Measurements from ENCODE around the gene SBF1.
"Not testable (repeated sequence)": the region's sequence is repeated elsewhere in the genome, so short reads cannot be mapped to it uniquely, and the experiment has no call there.

The SBF1 gene

DNA sequence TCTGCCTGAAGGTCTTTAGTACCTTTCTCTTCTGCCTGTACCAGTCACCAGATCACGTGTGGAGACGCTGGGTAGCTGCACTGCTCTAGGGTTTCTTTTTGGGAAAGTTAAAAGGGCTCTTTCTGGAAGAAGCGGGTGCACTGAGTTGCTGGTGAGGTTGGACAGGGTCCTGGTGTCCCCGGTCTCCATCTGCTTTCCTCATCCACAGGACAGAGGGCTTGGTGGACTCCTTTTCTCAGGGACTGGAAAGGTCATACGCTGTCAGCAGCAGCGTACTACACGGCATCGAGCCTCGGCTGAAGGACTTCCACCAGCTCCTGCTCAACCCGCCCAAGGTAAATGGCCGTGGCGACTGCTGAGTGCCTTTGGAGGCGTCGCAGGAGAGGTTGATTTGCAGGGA lies 52.8 kb downstream of the SBF1 start:
- DNase-seq = no peak

DNA sequence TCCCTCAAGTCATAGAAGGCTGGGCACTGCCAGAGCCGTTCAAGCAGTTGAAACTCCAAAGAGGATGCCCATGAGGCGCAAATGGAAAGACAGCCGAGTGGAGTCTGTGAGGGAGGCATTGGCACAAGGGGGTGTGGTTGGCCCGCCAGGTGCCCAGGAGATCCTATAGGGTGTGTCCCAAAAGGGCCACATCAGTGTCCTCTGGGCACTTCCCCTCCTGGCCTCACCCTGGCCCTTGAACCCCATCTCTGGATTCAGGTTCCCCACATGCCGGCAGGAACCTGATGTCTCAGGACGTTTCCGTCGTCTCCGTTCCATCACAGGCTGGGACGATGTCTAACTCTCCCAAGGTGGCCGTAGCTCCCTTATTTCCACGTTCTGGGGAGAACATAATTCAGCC lies 54.3 kb downstream of the SBF1 start:
- no peak for DNase-seq

GRCh38 chr22:50420015-50420414 lies 54.8 kb downstream of the SBF1 start:
- DNase-seq = no peak

- DNase-seq = no peak
Measured at GRCh38 chr22:50419116-50419515, 55.7 kb downstream of the SBF1 start.

GRCh38 chr22:50418624-50419023 lies 56.2 kb downstream of the SBF1 start:
- DNase-seq = no peak

DNA sequence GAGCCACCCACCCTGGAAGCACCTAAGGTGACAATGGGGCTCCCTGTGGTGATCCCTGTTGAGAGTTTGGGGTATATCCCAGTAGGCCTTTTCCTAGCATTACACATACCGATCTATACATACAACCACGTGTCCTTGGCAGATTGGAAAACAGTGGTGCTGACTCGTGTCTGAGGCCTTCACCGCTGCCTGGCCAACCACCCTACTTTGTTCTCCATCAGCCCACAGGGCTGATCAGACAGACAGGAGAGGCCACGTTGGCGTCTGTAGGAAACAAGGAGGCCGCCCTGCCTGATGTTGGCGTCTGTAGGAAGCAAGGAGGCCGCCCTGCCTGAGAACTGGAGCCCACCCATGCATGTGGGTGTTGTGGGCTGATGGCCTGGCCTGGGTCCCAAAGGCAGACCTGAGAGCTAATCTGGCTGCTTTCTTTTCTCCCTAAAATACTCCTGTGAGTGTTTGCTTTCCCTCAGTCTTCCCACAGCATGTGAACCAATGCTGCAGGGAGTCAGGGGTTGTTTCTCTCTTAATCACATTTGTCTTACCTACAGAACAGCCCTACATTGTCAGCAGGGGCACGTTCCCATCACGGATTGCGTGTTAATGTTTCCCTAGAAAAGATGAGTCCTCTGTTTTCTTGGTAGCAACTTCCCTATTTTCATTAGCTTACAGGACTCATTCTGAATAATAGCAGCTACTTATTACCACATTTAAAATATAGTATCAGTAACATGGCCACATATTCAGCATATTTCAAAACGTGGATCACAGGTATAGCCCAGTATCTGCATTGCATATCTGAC lies 57.2 kb downstream of the SBF1 start:
- DNase-seq = no peak

DNA sequence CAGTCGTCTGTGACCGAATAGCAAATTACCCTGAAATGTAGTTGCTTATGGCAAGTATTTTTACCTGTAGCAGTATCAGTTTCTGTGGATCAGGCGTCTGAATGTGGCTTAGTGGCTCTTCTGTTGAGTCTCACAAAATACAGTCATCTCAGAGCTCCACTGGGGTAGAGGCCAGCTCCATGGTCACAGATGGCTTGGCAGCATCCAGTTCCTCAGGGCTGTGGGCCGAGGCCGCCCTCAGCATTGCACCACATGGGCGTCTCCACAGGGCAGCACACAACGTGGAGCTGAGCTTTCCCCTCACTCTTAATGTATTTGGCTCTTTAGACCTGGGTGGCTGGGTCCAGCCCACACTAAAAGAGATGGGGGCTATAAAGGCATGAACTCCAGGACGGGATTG lies 57.8 kb downstream of the SBF1 start:
- no peak for DNase-seq

DNA sequence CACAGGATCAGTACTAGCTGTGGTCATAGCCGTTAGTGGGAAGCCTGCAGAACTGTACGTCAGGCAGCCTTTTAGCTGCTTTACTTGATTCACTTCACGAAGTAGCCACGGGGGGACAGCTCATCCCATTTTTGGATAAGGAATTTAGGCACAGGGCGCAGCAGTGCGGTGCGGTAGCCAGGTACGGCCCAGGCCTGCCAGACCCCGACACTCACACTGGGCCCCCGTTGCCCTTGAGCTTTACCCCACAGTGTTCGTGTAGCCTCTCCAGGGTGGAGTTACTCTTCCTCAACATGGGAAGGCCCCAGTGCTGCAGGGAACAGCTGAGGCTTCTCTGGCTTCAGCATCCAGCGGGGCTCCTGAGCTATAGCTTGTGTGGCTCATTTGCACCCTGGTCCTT lies 59.4 kb downstream of the SBF1 start:
- DNase-seq = no peak

- DNase-seq = no peak
Measured at GRCh38 chr22:50414476-50415248, 60.2 kb downstream of the SBF1 start.

- DNase-seq = not testable (repeated sequence)
Measured at GRCh38 chr22:50408954-50409353, 65.9 kb downstream of the SBF1 start.

GRCh38 chr22:50408311-50408710 lies 66.5 kb downstream of the SBF1 start:
- no peak for DNase-seq

GRCh38 chr22:50406416-50407170 lies 68.2 kb downstream of the SBF1 start:
- no peak for DNase-seq

DNA sequence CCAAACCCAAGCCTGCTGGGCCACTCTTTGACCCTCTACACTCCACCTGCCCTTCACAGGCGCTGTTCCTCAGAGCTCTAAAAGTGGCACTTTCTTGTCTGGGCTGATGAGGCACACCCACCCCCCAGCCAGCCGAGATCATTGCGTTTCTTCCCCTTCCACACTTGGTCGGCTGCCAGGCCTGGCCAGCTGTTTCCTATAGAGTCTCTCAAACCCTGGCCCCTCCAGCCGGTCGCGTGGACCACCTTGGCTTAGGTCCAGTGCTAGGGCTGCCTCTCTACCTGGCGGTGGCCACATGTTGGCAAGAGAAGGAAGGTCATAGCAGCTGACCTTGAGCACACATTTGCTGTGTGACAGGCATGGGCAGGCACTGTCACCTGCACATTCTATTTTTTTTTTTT lies 71.1 kb downstream of the SBF1 start:
- peak in 1 of 2 donors; percentile 22 for DNase-seq

GRCh38 chr22:50401907-50402306 lies 72.9 kb downstream of the SBF1 start:
- no peak for DNase-seq

DNA sequence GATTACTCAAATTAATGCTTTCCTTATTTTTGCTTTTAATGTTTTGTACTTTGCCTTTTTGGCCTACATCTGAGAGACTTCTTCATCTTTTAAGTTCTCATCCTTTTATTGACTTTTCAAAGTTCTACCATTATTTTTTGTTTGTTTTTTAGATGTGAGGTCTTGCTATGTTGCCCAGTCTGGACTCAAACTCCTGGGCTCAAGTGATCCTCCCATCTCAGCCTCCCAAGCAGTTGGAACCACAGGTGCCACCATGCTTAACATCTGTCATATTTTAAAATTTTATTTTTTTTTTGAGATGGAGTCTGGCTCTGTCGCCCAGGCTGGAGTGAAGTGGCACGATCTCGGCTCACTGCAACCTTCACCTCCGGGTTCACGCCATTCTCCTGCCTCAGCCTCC lies 73.9 kb downstream of the SBF1 start:
- DNase-seq = no peak

GRCh38 chr22:50400406-50400805 lies 74.4 kb downstream of the SBF1 start:
- no peak for DNase-seq

- DNase-seq = peak; percentile 12 to 46
Measured at GRCh38 chr22:50399751-50400331, 75.0 kb downstream of the SBF1 start.

DNA sequence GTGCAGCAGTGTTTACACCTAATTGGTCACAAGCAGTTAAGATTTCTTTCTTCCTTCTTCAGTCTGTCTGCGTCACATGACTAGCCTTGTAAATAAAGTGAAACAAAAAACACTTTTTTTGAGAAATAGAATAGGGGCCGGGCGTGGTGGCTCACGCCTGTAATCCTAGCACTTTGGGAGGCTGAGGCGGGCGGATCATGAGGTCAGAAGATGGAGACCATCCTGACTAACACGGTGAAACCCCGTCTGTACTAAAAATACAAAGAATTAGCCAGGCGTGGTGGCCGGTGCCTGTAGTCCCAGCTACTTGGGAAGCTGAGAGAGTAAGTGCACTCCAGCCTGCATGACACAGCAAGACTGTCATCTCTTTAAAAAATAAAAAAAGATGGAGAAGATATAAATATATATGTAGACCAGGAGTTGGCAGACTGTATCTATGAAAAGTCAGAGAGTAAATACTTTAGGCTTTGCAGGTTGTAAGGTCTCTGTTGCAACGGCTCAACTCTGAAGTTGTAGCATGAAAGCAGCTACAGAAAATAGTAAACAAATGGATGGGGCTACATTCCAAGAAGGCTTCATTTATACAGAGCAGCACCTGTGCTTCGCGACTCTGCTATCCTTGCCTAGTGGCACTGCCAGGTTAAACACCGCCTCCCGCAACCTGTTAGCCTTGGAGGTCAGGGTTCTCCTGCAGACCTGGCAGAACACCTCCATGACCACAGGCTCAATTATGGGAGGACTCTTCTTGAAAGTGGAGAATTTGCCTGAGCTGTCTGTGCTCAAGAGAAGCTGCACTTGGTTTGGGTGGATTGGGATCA lies 75.8 kb downstream of the SBF1 start:
- DNase-seq = no peak

GRCh38 chr22:50397371-50398060 lies 77.3 kb downstream of the SBF1 start:
- not testable (repeated sequence) for DNase-seq

DNA sequence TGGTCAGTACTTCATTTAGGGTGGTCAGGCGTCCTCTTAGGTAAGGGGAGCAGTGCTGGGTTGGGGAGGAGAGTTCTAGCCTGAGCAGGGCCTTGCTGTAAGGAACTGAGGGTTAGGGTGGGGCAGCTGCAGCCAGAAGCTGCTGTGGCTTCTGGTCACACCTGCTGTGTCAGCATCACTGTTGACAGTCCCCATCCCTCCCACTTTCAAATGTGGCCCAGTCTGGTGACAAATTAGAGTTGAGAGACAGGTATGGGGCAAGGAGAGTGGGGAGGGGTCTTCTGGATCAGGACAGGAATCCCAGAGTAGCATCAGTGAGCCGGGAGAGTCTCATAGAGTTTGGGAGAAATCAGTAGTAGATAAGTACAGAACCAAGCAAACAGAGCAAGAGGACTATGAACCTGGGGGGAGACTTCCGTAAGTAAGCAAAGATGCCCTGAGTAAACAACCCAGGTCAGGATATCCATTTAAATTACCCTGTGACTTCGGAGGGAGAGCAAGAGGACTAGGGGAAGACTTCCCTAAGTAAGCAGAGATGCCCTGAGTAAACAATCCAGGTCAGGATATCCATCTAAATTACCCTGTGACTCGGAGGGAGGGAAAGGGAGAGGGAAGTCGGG lies 78.0 kb downstream of the SBF1 start:
- no peak for DNase-seq
